Measurements from ENCODE around the gene BMP8B. TPM values are rescaled to one million over a fixed set of nuclear protein-coding genes. Genes with fewer than 3 reads are reported as not detected.
"Not testable (repeated sequence)": the region's sequence is repeated elsewhere in the genome, so short reads cannot be mapped to it uniquely, and the experiment has no call there.

Gene BMP8B
- total and polyA plus RNA-seq, 12 donors: 0.07 to 0.79 (median 0.22) TPM

GRCh38 chr1:39787468-39787867 lies 1.2 kb downstream of the BMP8B start:
- Histone ChIP-seq H3K36me3 (no peaks in the 10 kb centered on the region), H3K4me1 (peaks cover 0 to 8% (median 0%) of the 10 kb centered on the region in 9 donors), H3K27ac (no peak overlapping the region), H3K27me3 (peaks cover 11 to 43% (median 30%) of the 10 kb centered on the region in 7 donors), H3K4me3 (peak overlapping the region in 2 of 10 donors; percentile 8 to 24), H3K9me3 (no peaks in the 10 kb centered on the region)
- ATAC-seq (no peak), DNase-seq (no peak)
- TF ChIP-seq CTCF (IDR thresholded peaks at IDR 0.05): no peak
- 66 to 69% methylated on average over 11 of the region's 11 CpGs for WGBS, 2 donors
- intact Hi-C loops (cut with DNase I): no loop called here

- H3K4me3 ChIP-seq; ATAC-seq; H3K36me3 ChIP-seq; H3K9me3 ChIP-seq; intact Hi-C loops (cut with DNase I); DNase-seq; H3K4me1 ChIP-seq; H3K27ac ChIP-seq: not testable (repeated sequence)
- H3K27me3 ChIP-seq: peaks cover 11 to 43% (median 29%) of the 10 kb centered on the region in 7 donors
- WGBS, 2 donors: 88 to 93% methylated on average over 4 to 5 of the region's 5 CpGs
These were observed 1.6 kb downstream of the BMP8B start for GRCh38 chr1:39787108-39787375.

- peak overlapping the region in 2 of 10 donors; percentile 44 to 56 for H3K27ac ChIP-seq
- WGBS, 2 donors: 72 to 81% methylated on average over 9 to 10 of the region's 12 CpGs
- H3K4me1 ChIP-seq; DNase-seq; intact Hi-C loops (cut with DNase I); H3K36me3 ChIP-seq; H3K4me3 ChIP-seq; H3K9me3 ChIP-seq: not testable (repeated sequence)
- peaks cover 11 to 39% (median 29%) of the 10 kb centered on the region in 7 donors for H3K27me3 ChIP-seq
- ATAC-seq: peak in 5 of 8 donors; percentile 16 to 57 (median 34)
These were observed 2.2 kb downstream of the BMP8B start for GRCh38 chr1:39786303-39787107.

- H3K4me1 ChIP-seq; intact Hi-C loops (cut with DNase I); ATAC-seq; H3K36me3 ChIP-seq; H3K4me3 ChIP-seq; H3K27ac ChIP-seq; H3K9me3 ChIP-seq; DNase-seq: not testable (repeated sequence)
- WGBS, 2 donors: 91% methylated on average over 10 of the region's 10 CpGs
- H3K27me3 ChIP-seq: peaks cover 0 to 16% (median 10%) of the 10 kb centered on the region in 7 donors
These were observed 6.0 kb downstream of the BMP8B start for GRCh38 chr1:39782685-39783084.

- no peak for DNase-seq
- Histone ChIP-seq H3K9me3 (no peaks in the 10 kb centered on the region), H3K4me3 (no peak overlapping the region), H3K4me1 (no peaks in the 10 kb centered on the region), H3K27me3 (peaks cover 0 to 13% (median 5%) of the 10 kb centered on the region in 7 donors), H3K36me3 (no peaks in the 10 kb centered on the region), H3K27ac (no peak overlapping the region)
- ATAC-seq: no peak
- WGBS, 2 donors: 77 to 86% methylated on average over 6 of the region's 6 CpGs
- no peak for TF ChIP-seq CTCF (IDR thresholded peaks at IDR 0.05)
- intact Hi-C loops (cut with DNase I): no loop called here
These were observed 6.6 kb downstream of the BMP8B start for GRCh38 chr1:39782103-39782502.

GRCh38 chr1:39781349-39781715 lies 7.3 kb downstream of the BMP8B start:
- TF ChIP-seq CTCF (IDR thresholded peaks at IDR 0.05): no peak
- WGBS, 2 donors: 84 to 90% methylated on average over 2 of the region's 2 CpGs
- DNase-seq (no peak), ATAC-seq (no peak)
- intact Hi-C loops (cut with DNase I): no loop called here
- H3K4me3 ChIP-seq: no peak overlapping the region
- no peaks in the 10 kb centered on the region for H3K36me3 ChIP-seq
- no peak overlapping the region for H3K27ac ChIP-seq
- no peaks in the 10 kb centered on the region for H3K4me1 ChIP-seq
- peaks cover 0 to 13% (median 0%) of the 10 kb centered on the region in 7 donors for H3K27me3 ChIP-seq
- no peaks in the 10 kb centered on the region for H3K9me3 ChIP-seq
